Adrenal gland (tissue), 12 donors: ENCODE data around the gene SREBF2. TPM values are rescaled to one million over a fixed set of nuclear protein-coding genes. Genes with fewer than 3 reads are reported as not detected.

ENCODE experiments used
- DNase-seq, 7 donors: peaks; one replicate each; pipeline ENCODE4 v3.0.0-alpha.2; 2019 to 2020
- H3K27ac ChIP-seq, 5 donors: fragments of 200-600 bp; sonication (generic) in 4 of 5; 1 replicate in 3 of 5; 2 replicates in 2 of 5; pipeline versions ENCODE4 v1.5.1 to v1.8.0; 2016 to 2020; ENCODE audit warnings: mild to moderate bottlenecking in 1 of 5
- H3K27me3 ChIP-seq: fragments of 200-600 bp; 2 replicates; pipeline ENCODE4 v1.8.0; 2021
- H3K36me3 ChIP-seq, 2 donors: fragments of 200-600 bp; replicated peaks in 1 of 2; 1 replicate in 1 of 2; 2 replicates in 1 of 2; pipeline versions ENCODE4 v1.5.1 to v1.8.0; 2018 to 2022
- H3K4me1 ChIP-seq, 2 donors: fragments of 200-600 bp; replicated peaks in 1 of 2; 1 replicate in 1 of 2; 2 replicates in 1 of 2; pipeline versions ENCODE4 v1.5.1 to v1.8.0; 2018 to 2021
- H3K4me3 ChIP-seq, 4 donors: fragments of 200-600 bp; sonication (generic) in 3 of 4; one replicate each; pipeline ENCODE4 v1.5.1; 2016 to 2018
- H3K9me3 ChIP-seq, 3 donors: fragments of 200-600 bp; sonication (generic) in 1 of 3; replicated peaks in 1 of 3; 1 replicate in 2 of 3; 2 replicates in 1 of 3; pipeline versions ENCODE4 v1.5.1 to v1.8.0; 2016 to 2021
- CTCF ChIP-seq, 6 experiments: fragments of 450-650 bp in 4 of 6; fragments of 200-600 bp in 2 of 6; sonication (generic) in 1 of 6; IDR thresholded peaks; 1 replicate in 5 of 6; 2 replicates in 1 of 6; pipeline versions ENCODE4 v1.5.1 to v1.8.0; 2016 to 2021; ENCODE audit warnings: antibody characterized with exemption in 6 of 6, mild to moderate bottlenecking in 2 of 6, moderate library complexity in 1 of 6
- POLR2A ChIP-seq, 2 donors: fragments of 450-650 bp; IDR thresholded peaks; one replicate each; pipeline ENCODE4 v1.6.1; 2017; ENCODE audit warnings: antibody characterized with exemption in 2 of 2, mild to moderate bottlenecking in 2 of 2, moderate library complexity in 1 of 2
- WGBS, 4 donors: extraction: QIAGEN DNeasy Blood & Tissue Kit in 2 of 4; methylation state at CpG; one replicate each; pipeline versions ENCODE4 v1.1.5 to v1.1.7; 2013 to 2017; 5-methylcytosine and 5-hydroxymethylcytosine counted together
- intact Hi-C, 2 donors: fragments of 100-400 bp; cut with DNase I; formaldehyde crosslinking; loops; one replicate each; pipeline versions ENCODE4 v1.14.1 to v1.15.0; 2022 to 2023
- polyA plus RNA-seq, 3 donors: library from polyadenylated mRNA; stranded (reverse); fragments of 200-250 nt in 2 of 3; fragments of 350-450 nt in 1 of 3; fragmentation: Illumina TruSeq in 1 of 3; extraction: RNeasy Lipid Tissue Mini Kit (QIAGEN cat#74804) in 1 of 3; gene quantifications; one replicate each; pipeline ENCODE4 v1.2.3, GENCODE V29; 2013 to 2014
- total RNA-seq, 9 donors: library from RNA; depleted of rRNA in 4 of 9; stranded (reverse); fragments of >200 nt in 4 of 9; fragments of 120-200 nt in 1 of 9; fragmentation: NEBNext Ultra II Directional in 1 of 9; extraction: Animal tissue kit (Norgen Biotek cat#: 25700) in 1 of 9; gene quantifications; one replicate each; pipeline versions ENCODE4 v1.1.0 to v1.2.4, GENCODE V29; 2013 to 2023
- donor health status: healthy with polysubstance abuse.
- donor health status: Bipolar disorder and iron deficiency.
- donor health status: DM: yes; HTN: yes; CAD: no.
- donor health status: DM: no; HTN: no; CAD: no.
- donor health status: DM: no; HTN: no; CAD: no.
- donor health status: DM: yes; HTN: yes; CAD: no.

SREBF2 gene
- total and polyA plus RNA-seq, 12 donors: 67.5 to 263 (median 149) TPM

- H3K4me1 ChIP-seq: peaks cover 29 to 45% of the 10 kb centered on the region in 2 donors
- H3K9me3 ChIP-seq: no peaks in the 10 kb centered on the region
- WGBS, 4 donors: 10 to 26% (median 12%) methylated on average over 8 to 17 of the region's 17 CpGs
- peak overlapping the region; percentile 65 to 99 (median 96) for H3K27ac ChIP-seq
- intact Hi-C loops: no loop called here
- peaks cover 0 to 18% of the 10 kb centered on the region in 2 donors for H3K36me3 ChIP-seq
- H3K4me3 ChIP-seq: peak overlapping the region in 2 of 4 donors; percentile 58 to 86
- TF ChIP-seq CTCF (IDR thresholded peaks at IDR 0.05) (no peak), POLR2A (IDR thresholded peaks at IDR 0.05) (no peak)
- no peak for DNase-seq
- no peaks in the 10 kb centered on the region for H3K27me3 ChIP-seq
Observed at GRCh38 chr22:41831828-41832552, 915 bp upstream of the SREBF2 start.

GRCh38 chr22:41833369-41834004, 582 bp downstream of the SREBF2 start:
- peak; percentile 55 to 79 (median 69) for DNase-seq
- Histone ChIP-seq H3K27me3 (no peaks in the 10 kb centered on the region), H3K4me3 (peak overlapping the region; percentile 26 to 91 (median 69)), H3K4me1 (peaks cover 26 to 49% of the 10 kb centered on the region in 2 donors), H3K36me3 (peaks cover 0 to 20% of the 10 kb centered on the region in 2 donors), H3K27ac (peak overlapping the region; percentile 87 to 99 (median 96)), H3K9me3 (no peaks in the 10 kb centered on the region)
- intact Hi-C loops: no loop called here
- 0 to 1% (median 0%) methylated on average over 9 to 86 of the region's 86 CpGs for WGBS, 4 donors
- peak in 1 of 6 experiments; percentile 6 for TF ChIP-seq CTCF (IDR thresholded peaks at IDR 0.05)
- peak; percentile 7 to 53 for TF ChIP-seq POLR2A (IDR thresholded peaks at IDR 0.05)

GRCh38 chr22:41834005-41834944, 1.4 kb downstream of the SREBF2 start:
- peaks cover 0 to 20% of the 10 kb centered on the region in 2 donors for H3K36me3 ChIP-seq
- no peak for DNase-seq
- WGBS, 4 donors: 3 to 12% (median 6%) methylated on average over 10 to 14 of the region's 14 CpGs
- intact Hi-C loops: no loop called here
- peak overlapping the region in 3 of 4 donors; percentile 26 to 91 (median 86) for H3K4me3 ChIP-seq
- H3K4me1 ChIP-seq: peaks cover 26 to 57% of the 10 kb centered on the region in 2 donors
- no peaks in the 10 kb centered on the region for H3K27me3 ChIP-seq
- peak overlapping the region; percentile 87 to 99 (median 96) for H3K27ac ChIP-seq
- H3K9me3 ChIP-seq: no peaks in the 10 kb centered on the region
- TF ChIP-seq POLR2A (IDR thresholded peaks at IDR 0.05) (no peak), CTCF (IDR thresholded peaks at IDR 0.05) (no peak)
